Sigmoid colon (tissue), 7 donors: ENCODE measurements around the gene PLA2G4D. TPM values are rescaled to one million over a fixed set of nuclear protein-coding genes. Genes with fewer than 3 reads are reported as not detected.

Experiments
- DNase-seq: peaks from one replicate; pipeline ENCODE4 v3.0.0-alpha.2; 2019
- H3K27ac ChIP-seq, 4 donors: fragments of 200-600 bp; sonication (generic); one replicate each; pipeline ENCODE4 v1.5.1; 2016 to 2019; ENCODE audit warnings: mild to moderate bottlenecking in 1 of 4
- H3K27me3 ChIP-seq, 3 donors: fragments of 200-600 bp; sonication (generic); one replicate each; pipeline ENCODE4 v1.5.1; 2019; ENCODE audit warnings: mild to moderate bottlenecking in 1 of 3
- H3K36me3 ChIP-seq, 4 donors: fragments of 200-600 bp; sonication (generic); one replicate each; pipeline ENCODE4 v1.5.1; 2016 to 2019
- H3K4me1 ChIP-seq, 4 donors: fragments of 200-600 bp; sonication (generic); one replicate each; pipeline ENCODE4 v1.5.1; 2017 to 2019
- H3K4me3 ChIP-seq, 4 donors: fragments of 200-600 bp; sonication (generic); one replicate each; pipeline ENCODE4 v1.5.1; 2017 to 2019; ENCODE audit warnings: mild to moderate bottlenecking in 2 of 4, moderate library complexity in 1 of 4
- H3K9me3 ChIP-seq, 4 donors: fragments of 200-600 bp in 3 of 4; sonication (generic) in 3 of 4; one replicate each; pipeline versions ENCODE4 v1.5.1 to v1.6.1; 2013 to 2019
- EP300 ChIP-seq, 4 donors: sonication (generic); formaldehyde crosslinking; IDR thresholded peaks; one replicate each; pipeline ENCODE4 v1.6.1; 2017; ENCODE audit warnings: antibody characterized with exemption in 4 of 4
- POLR2A ChIP-seq, 2 donors: fragments of 450-650 bp; IDR thresholded peaks; one replicate each; pipeline ENCODE4 v1.6.1; 2016; ENCODE audit warnings: antibody characterized with exemption in 2 of 2, mild to moderate bottlenecking in 2 of 2, moderate library complexity in 2 of 2
- POLR2AphosphoS5 ChIP-seq, 4 donors: sonication (generic); formaldehyde crosslinking; IDR thresholded peaks; one replicate each; pipeline ENCODE4 v1.6.1; 2017; ENCODE audit warnings: antibody characterized with exemption in 4 of 4
- WGBS, 2 donors: extraction: QIAGEN DNeasy Blood & Tissue Kit; methylation state at CpG; one replicate each; pipeline ENCODE4 v1.1.7; 2013; 5-methylcytosine and 5-hydroxymethylcytosine counted together
- intact Hi-C: fragments of 100-400 bp; cut with DNase I; formaldehyde crosslinking; loops from one replicate; pipeline ENCODE4 v1.15.1; 2023
- polyA plus RNA-seq, 3 donors: library from polyadenylated mRNA; stranded (reverse); fragments of 200-250 nt; gene quantifications; one replicate each; pipeline ENCODE4 v1.2.3, GENCODE V29; 2013
- total RNA-seq, 4 donors: library from RNA; depleted of rRNA; stranded (reverse); fragments of >200 nt; gene quantifications; one replicate each; pipeline ENCODE4 v1.1.0, GENCODE V29; 2016
- TF ChIP-seq, protein P1 (sequence below), 4 experiments: fragments of 450-650 bp in 3 of 4; fragments of 200-600 bp in 1 of 4; IDR thresholded peaks; one replicate each; pipeline ENCODE4 v1.5.1; 2016 to 2019; ENCODE audit warnings: antibody characterized with exemption in 4 of 4, mild to moderate bottlenecking in 3 of 4, moderate library complexity in 2 of 4
- donor health status: healthy with polysubstance abuse.
- donor health status: Bipolar disorder and iron deficiency.
- donor health status: healthy.

The PLA2G4D gene
- total and polyA plus RNA-seq, 7 donors = under 0.01 to 0.31 (median 0.28) TPM; not detected in 4

DNA sequence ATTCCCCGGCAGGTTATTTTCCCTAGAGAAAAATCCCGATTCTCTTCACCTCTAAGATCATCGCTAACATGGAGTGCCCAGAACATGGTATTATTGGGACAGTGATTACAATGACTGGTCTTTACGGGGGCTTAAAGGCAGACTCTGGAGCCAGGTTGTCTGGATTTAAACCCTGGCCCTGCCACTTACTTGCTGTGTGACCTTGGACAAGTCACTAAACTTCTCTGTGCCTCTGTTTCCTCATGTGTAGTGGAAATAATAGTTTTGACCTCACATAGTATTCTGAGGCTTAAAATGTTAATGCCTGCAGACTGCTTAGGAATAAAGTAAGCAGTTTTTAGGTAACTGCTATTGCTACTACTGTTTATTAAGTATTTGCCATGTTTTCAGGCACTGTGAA is 4.4 kb downstream of the PLA2G4D start:
- intact Hi-C loops = no loop called here
- TF ChIP-seq EP300 (IDR thresholded peaks at IDR 0.05) (no peak), POLR2AphosphoS5 (IDR thresholded peaks at IDR 0.05) (no peak), POLR2A (IDR thresholded peaks at IDR 0.05) (no peak)
- TF ChIP-seq, protein P1, sequence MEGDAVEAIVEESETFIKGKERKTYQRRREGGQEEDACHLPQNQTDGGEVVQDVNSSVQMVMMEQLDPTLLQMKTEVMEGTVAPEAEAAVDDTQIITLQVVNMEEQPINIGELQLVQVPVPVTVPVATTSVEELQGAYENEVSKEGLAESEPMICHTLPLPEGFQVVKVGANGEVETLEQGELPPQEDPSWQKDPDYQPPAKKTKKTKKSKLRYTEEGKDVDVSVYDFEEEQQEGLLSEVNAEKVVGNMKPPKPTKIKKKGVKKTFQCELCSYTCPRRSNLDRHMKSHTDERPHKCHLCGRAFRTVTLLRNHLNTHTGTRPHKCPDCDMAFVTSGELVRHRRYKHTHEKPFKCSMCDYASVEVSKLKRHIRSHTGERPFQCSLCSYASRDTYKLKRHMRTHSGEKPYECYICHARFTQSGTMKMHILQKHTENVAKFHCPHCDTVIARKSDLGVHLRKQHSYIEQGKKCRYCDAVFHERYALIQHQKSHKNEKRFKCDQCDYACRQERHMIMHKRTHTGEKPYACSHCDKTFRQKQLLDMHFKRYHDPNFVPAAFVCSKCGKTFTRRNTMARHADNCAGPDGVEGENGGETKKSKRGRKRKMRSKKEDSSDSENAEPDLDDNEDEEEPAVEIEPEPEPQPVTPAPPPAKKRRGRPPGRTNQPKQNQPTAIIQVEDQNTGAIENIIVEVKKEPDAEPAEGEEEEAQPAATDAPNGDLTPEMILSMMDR (IDR thresholded peaks at IDR 0.05) = no peak
- Histone ChIP-seq H3K27me3 (peaks cover 0 to 2% (median 0%) of the 10 kb centered on the region in 3 donors), H3K4me3 (no peak overlapping the region), H3K27ac (no peak overlapping the region), H3K36me3 (no peaks in the 10 kb centered on the region), H3K9me3 (no peaks in the 10 kb centered on the region), H3K4me1 (no peaks in the 10 kb centered on the region)
- WGBS, 2 donors = 96% methylated on average over 4 of the region's 4 CpGs
- no peak for DNase-seq

DNA sequence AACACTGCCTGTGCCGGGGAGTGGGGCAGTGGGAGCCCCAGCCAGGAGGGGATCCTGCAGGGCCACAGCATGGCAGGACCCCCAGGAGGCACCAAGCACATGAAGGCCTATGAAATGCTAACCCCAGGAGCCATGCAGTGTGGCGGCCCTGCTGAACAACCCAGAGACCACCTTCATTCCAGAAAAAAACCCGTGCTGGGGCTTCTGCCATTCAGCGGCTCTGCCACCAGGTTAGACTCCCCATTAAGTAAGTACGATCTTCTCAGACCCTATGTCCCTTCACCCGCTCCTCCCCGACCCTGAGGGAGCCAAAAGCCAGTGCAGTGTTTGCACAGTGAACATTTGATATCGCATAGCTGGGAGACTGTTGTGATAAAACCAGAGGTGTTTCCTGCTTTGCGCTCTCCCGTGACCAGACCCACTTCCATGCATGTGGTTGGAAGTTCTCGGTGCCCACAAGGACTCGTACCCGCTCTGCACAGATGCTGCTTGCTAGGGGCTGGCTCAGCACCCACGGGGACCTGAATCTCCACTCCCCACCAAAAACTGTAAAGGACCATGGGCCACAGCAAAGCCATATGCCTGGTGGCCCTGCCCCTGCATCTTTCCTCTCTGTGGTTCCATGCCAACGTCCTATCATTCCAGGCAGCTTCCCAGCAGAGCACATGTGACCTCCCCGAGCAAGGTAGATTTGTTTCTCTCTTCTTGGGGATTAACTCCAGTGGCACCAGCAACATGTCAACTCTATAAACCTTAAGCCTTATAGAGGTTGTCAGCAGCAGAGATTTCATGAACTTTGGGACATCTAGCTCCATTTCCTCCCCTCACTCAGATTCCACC is 5.3 kb downstream of the PLA2G4D start:
- Histone ChIP-seq H3K27me3 (peaks cover under 1 to 10% (median 1%) of the 10 kb centered on the region in 3 donors), H3K4me1 (peaks cover 0 to 3% (median 0%) of the 10 kb centered on the region in 4 donors), H3K36me3 (no peaks in the 10 kb centered on the region), H3K9me3 (no peaks in the 10 kb centered on the region), H3K27ac (no peak overlapping the region), H3K4me3 (no peak overlapping the region)
- intact Hi-C loops = no loop called here
- DNase-seq = no peak
- 33 to 56% methylated on average over 16 of the region's 16 CpGs for WGBS, 2 donors
- no peak for TF ChIP-seq POLR2A (IDR thresholded peaks at IDR 0.05)
- TF ChIP-seq POLR2AphosphoS5 (IDR thresholded peaks at IDR 0.05) = no peak
- TF ChIP-seq, protein P1 (IDR thresholded peaks at IDR 0.05) = no peak
- no peak for TF ChIP-seq EP300 (IDR thresholded peaks at IDR 0.05)

DNA sequence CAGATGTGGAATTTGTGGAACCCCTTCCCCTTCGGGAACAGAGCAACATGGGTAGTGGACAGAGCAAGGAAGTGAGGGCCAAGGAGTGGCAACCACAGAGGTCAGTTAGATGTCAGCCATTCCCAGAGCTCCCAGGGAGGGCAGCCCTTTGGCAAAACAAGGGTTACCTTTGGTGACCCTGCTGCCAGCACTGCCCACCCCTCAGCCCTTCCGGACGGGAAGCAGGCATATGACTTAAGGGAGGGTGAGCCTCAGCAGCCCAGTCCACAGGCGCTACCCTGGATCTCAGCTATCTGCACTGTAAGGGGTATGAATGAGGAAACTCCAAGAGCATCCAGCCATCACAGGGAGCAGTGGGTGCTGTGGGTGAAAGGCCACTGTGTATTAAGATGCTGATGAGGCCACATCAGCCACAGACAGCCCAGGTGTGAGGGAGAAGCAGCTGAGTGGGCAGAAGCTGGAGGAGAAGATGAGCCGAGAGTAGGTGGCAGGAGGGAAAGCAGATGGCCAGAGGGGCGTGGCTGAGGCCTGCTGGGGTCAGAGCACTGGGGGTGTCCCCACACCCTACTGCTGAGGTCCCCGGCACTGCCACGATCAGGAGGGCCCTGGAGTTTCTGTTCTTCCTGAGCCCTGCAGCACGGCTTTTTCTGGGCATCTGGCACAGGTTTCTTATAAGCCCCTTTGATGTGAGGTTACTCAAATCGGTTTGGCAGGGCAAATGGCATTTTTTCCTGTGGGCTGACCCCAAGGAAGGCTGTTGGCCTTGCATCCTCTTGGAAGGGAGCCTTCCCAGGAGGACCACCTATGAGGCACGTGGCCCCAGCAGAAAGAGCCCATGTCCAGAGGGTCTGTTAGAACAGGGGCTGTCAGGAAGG is 6.2 kb downstream of the PLA2G4D start:
- H3K9me3 ChIP-seq = no peaks in the 10 kb centered on the region
- 68 to 74% methylated on average over 11 of the region's 11 CpGs for WGBS, 2 donors
- H3K36me3 ChIP-seq = no peaks in the 10 kb centered on the region
- TF ChIP-seq, protein P1 (IDR thresholded peaks at IDR 0.05) = no peak
- TF ChIP-seq POLR2A (IDR thresholded peaks at IDR 0.05) = no peak
- TF ChIP-seq POLR2AphosphoS5 (IDR thresholded peaks at IDR 0.05) = no peak
- no peak for TF ChIP-seq EP300 (IDR thresholded peaks at IDR 0.05)
- peaks cover 5 to 19% (median 6%) of the 10 kb centered on the region in 3 donors for H3K27me3 ChIP-seq
- H3K27ac ChIP-seq = no peak overlapping the region
- intact Hi-C loops = no loop called here
- DNase-seq = no peak
- no peak overlapping the region for H3K4me3 ChIP-seq
- peaks cover 0 to 4% (median 0%) of the 10 kb centered on the region in 4 donors for H3K4me1 ChIP-seq

GRCh38 chr15:42087460-42087859 is 6.9 kb downstream of the PLA2G4D start:
- Histone ChIP-seq H3K36me3 (no peaks in the 10 kb centered on the region), H3K4me1 (peaks cover 0 to 4% (median 0%) of the 10 kb centered on the region in 4 donors), H3K27me3 (peaks cover 5 to 21% (median 6%) of the 10 kb centered on the region in 3 donors), H3K9me3 (no peaks in the 10 kb centered on the region), H3K4me3 (no peak overlapping the region), H3K27ac (no peak overlapping the region)
- WGBS, 2 donors = 94 to 95% methylated on average over 13 of the region's 13 CpGs
- intact Hi-C loops = no loop called here
- DNase-seq = no peak
- TF ChIP-seq, protein P1 (IDR thresholded peaks at IDR 0.05) = no peak
- no peak for TF ChIP-seq EP300 (IDR thresholded peaks at IDR 0.05)
- no peak for TF ChIP-seq POLR2A (IDR thresholded peaks at IDR 0.05)
- TF ChIP-seq POLR2AphosphoS5 (IDR thresholded peaks at IDR 0.05) = no peak
